Measurements from ENCODE around the gene GALNTL6. TPM values are rescaled to one million over a fixed set of nuclear protein-coding genes. Genes with fewer than 3 reads are reported as not detected.

The GALNTL6 gene
- total RNA-seq, 1 experiment from 2014 or later = not detected

GRCh38 chr4:172688534-172688933 lies 875.3 kb downstream of the GALNTL6 start:
- Histone ChIP-seq H3K4ac (ENCODE audit: low read depth, low read length) (no peak overlapping the region), H3K27ac (ENCODE audit: insufficient read length, low read depth, low read length) (no peak overlapping the region), H2BK5ac (ENCODE audit: insufficient read length, low read length) (no peak overlapping the region), H3K9me3 (ENCODE audit: control insufficient read depth, low read depth, low read length) (peaks cover 10% of the 10 kb centered on the region), H2BK15ac (ENCODE audit: low read depth, low read length) (no peak overlapping the region), H3K79me2 (ENCODE audit: insufficient read depth, low read length) (no peaks in the 10 kb centered on the region), H3K23ac (ENCODE audit: insufficient read length, low read depth, low read length) (no peak overlapping the region), H2BK20ac (ENCODE audit: low read depth, low read length, poor library complexity, severe bottlenecking) (no peak overlapping the region), H4K91ac (ENCODE audit: insufficient read length, low read depth, low read length) (no peak overlapping the region), H2AK5ac (ENCODE audit: insufficient read length, low read length) (no peak overlapping the region), H3K56ac (ENCODE audit: insufficient read length, low read depth, low read length) (no peak overlapping the region), H4K5ac (ENCODE audit: insufficient read length, low read depth, low read length) (no peak overlapping the region), H2AFZ (ENCODE audit: low read length) (no peak overlapping the region), H3K27me3 (ENCODE audit: insufficient read depth, low read length) (no peaks in the 10 kb centered on the region), H3K79me1 (ENCODE audit: insufficient read depth, low read depth, low read length, poor library complexity, severe bottlenecking) (no peaks in the 10 kb centered on the region), H3K9ac (ENCODE audit: extremely low read depth, insufficient read length, low read length) (no peak overlapping the region), H3K23me2 (ENCODE audit: insufficient read length, low read depth, low read length, poor library complexity, severe bottlenecking) (no peaks in the 10 kb centered on the region), H3T11ph (ENCODE audit: low read length) (no peak overlapping the region), H3K18ac (ENCODE audit: insufficient read length, low read depth, low read length) (no peak overlapping the region), H4K20me1 (ENCODE audit: control insufficient read depth, insufficient read depth, insufficient read length) (no peaks in the 10 kb centered on the region), H3K4me2 (ENCODE audit: insufficient read depth, insufficient read length, low read length) (no peak overlapping the region), H4K8ac (replicated peaks; ENCODE audit: insufficient read length, low read depth, low read length) (no peak overlapping the region), H2BK120ac (ENCODE audit: low read depth, low read length, poor library complexity, severe bottlenecking) (no peak overlapping the region), H2BK12ac (ENCODE audit: insufficient read length, low read depth, low read length) (no peak overlapping the region), H3K4me1 (ENCODE audit: insufficient read depth, low read length) (no peaks in the 10 kb centered on the region), H3K14ac (ENCODE audit: insufficient read depth, low read length) (no peak overlapping the region)
- no CpG with 5 or more reads among the region's 1 CpG for WGBS (ENCODE audit: extremely low coverage, insufficient read length, low lambda C conversion rate)
- DNase-seq = no peak
- peaks cover 16 to 17% of the 10 kb centered on the region in 2 experiments for H3K9me3 Mint-ChIP-seq
- no peak overlapping the region for H3K27ac Mint-ChIP-seq
- TF ChIP-seq, protein P1, sequence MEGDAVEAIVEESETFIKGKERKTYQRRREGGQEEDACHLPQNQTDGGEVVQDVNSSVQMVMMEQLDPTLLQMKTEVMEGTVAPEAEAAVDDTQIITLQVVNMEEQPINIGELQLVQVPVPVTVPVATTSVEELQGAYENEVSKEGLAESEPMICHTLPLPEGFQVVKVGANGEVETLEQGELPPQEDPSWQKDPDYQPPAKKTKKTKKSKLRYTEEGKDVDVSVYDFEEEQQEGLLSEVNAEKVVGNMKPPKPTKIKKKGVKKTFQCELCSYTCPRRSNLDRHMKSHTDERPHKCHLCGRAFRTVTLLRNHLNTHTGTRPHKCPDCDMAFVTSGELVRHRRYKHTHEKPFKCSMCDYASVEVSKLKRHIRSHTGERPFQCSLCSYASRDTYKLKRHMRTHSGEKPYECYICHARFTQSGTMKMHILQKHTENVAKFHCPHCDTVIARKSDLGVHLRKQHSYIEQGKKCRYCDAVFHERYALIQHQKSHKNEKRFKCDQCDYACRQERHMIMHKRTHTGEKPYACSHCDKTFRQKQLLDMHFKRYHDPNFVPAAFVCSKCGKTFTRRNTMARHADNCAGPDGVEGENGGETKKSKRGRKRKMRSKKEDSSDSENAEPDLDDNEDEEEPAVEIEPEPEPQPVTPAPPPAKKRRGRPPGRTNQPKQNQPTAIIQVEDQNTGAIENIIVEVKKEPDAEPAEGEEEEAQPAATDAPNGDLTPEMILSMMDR (conservative IDR thresholded peaks at IDR 0.05) = no peak
- H3K4me1 Mint-ChIP-seq = no peaks in the 10 kb centered on the region
- no peak overlapping the region for H3K4me3 Mint-ChIP-seq
- no peaks in the 10 kb centered on the region for H3K27me3 Mint-ChIP-seq (ENCODE audit: low read depth)
- H3K36me3 Mint-ChIP-seq (ENCODE audit: insufficient read depth in 1 of 3, low read depth in 3 of 3) = peaks cover 7 to 12% (median 10%) of the 10 kb centered on the region in 3 experiments; a peak in 6 of 7 replicates
